ENCODE data around the gene BCR.

The BCR gene

GRCh38 chr22:23138584-23139435 is 41.5 kb upstream of the BCR start:
- no peak overlapping the region for H2AK5ac ChIP-seq (ENCODE audit: low read length)
- H3K79me2 ChIP-seq (ENCODE audit: control insufficient read depth, insufficient read depth, low read length, poor library complexity), result no peaks in the 10 kb centered on the region
- H3K23ac ChIP-seq (ENCODE audit: low read length), result no peak overlapping the region
- no peak overlapping the region for H3K4ac ChIP-seq (ENCODE audit: low read depth, low read length)
- no peaks in the 10 kb centered on the region for H3K79me1 ChIP-seq (ENCODE audit: low read length)
- H3K4me2 ChIP-seq (ENCODE audit: low read length), result no peak overlapping the region
- no peak overlapping the region for H4K91ac ChIP-seq (ENCODE audit: low read depth, low read length)
- no CpG with 5 or more reads among the region's 12 CpGs for WGBS (ENCODE audit: extremely low coverage, insufficient coverage, insufficient read length)
- no peak overlapping the region for H3K14ac ChIP-seq (ENCODE audit: low read length)
- no peak overlapping the region for H3K27ac ChIP-seq (ENCODE audit: low read depth, low read length)
- H3K9me3 ChIP-seq (ENCODE audit: insufficient read depth, low read depth, low read length), result no peaks in the 10 kb centered on the region
- no peak overlapping the region for H2BK120ac ChIP-seq (ENCODE audit: insufficient read depth, low read length, poor library complexity)
- no peak overlapping the region for H2AFZ ChIP-seq (ENCODE audit: insufficient read depth, low read length, poor library complexity)
- H3K36me3 ChIP-seq (ENCODE audit: control insufficient read depth in 1 of 2, insufficient read depth in 2 of 2, low read length in 2 of 2), result no peaks in the 10 kb centered on the region
- H4K12ac ChIP-seq (ENCODE audit: low read depth, low read length), result no peak overlapping the region
- DNase-seq, result no peak
- no peak overlapping the region for H4K8ac ChIP-seq (ENCODE audit: low read depth, low read length)
- H3K9ac ChIP-seq (ENCODE audit: low read length), result no peak overlapping the region
- H3K4me1 ChIP-seq (ENCODE audit: control insufficient read depth in 1 of 2, insufficient read depth in 2 of 2, low read length in 2 of 2), result peaks cover 0 to 8% of the 10 kb centered on the region in 2 experiments
- H2BK5ac ChIP-seq (ENCODE audit: low read depth, low read length, poor library complexity), result no peak overlapping the region
- no peak overlapping the region for H3K18ac ChIP-seq (ENCODE audit: low read length)
- H3K4me3 ChIP-seq (ENCODE audit: low read depth, low read length), result no peak overlapping the region
- no peak overlapping the region for H2BK12ac ChIP-seq (ENCODE audit: low read length)
- no peaks in the 10 kb centered on the region for H3K27me3 ChIP-seq (ENCODE audit: insufficient read depth, low read length)

DNA sequence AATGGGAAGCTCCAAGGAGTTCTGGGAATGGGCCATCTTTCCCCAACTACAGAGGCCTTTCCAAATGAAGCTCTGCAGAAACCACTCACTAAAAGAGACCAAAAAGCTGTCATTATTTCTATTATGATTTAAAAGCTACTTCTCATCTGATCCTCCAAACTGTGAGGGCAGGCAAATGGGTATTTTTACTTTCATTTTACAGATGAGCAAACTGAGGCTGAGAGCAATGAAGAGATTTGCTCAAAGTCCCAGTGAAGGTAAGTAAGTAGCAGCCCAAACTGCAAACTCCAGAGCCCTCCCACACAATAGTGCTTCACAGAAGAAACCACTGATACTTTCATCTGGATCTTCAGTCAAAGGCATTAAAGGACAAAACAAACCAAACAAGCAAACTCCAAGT is 39.9 kb upstream of the BCR start:
- Histone ChIP-seq H2BK12ac (ENCODE audit: low read length) (no peak overlapping the region), H3K79me2 (ENCODE audit: control insufficient read depth, insufficient read depth, low read length, poor library complexity) (no peaks in the 10 kb centered on the region), H3K4me1 (ENCODE audit: control insufficient read depth in 1 of 2, insufficient read depth in 2 of 2, low read length in 2 of 2) (peaks cover 3 to 10% of the 10 kb centered on the region in 2 experiments), H3K18ac (ENCODE audit: low read length) (no peak overlapping the region), H4K12ac (ENCODE audit: low read depth, low read length) (no peak overlapping the region), H2BK120ac (ENCODE audit: insufficient read depth, low read length, poor library complexity) (no peak overlapping the region), H3K36me3 (ENCODE audit: control insufficient read depth in 1 of 2, insufficient read depth in 2 of 2, low read length in 2 of 2) (no peaks in the 10 kb centered on the region), H3K9ac (ENCODE audit: low read length) (no peak overlapping the region), H2BK5ac (ENCODE audit: low read depth, low read length, poor library complexity) (no peak overlapping the region), H3K9me3 (ENCODE audit: insufficient read depth, low read depth, low read length) (no peaks in the 10 kb centered on the region), H4K91ac (ENCODE audit: low read depth, low read length) (no peak overlapping the region), H4K8ac (ENCODE audit: low read depth, low read length) (no peak overlapping the region), H2AFZ (ENCODE audit: insufficient read depth, low read length, poor library complexity) (no peak overlapping the region), H3K4me2 (ENCODE audit: low read length) (no peak overlapping the region), H2AK5ac (ENCODE audit: low read length) (no peak overlapping the region), H3K14ac (ENCODE audit: low read length) (no peak overlapping the region), H3K23ac (ENCODE audit: low read length) (no peak overlapping the region), H3K27me3 (ENCODE audit: insufficient read depth, low read length) (no peaks in the 10 kb centered on the region), H3K4me3 (ENCODE audit: low read depth, low read length) (no peak overlapping the region), H3K79me1 (ENCODE audit: low read length) (no peaks in the 10 kb centered on the region), H3K4ac (ENCODE audit: low read depth, low read length) (no peak overlapping the region), H3K27ac (ENCODE audit: low read depth, low read length) (no peak overlapping the region)
- no peak for DNase-seq

GRCh38 chr22:23142546-23143105 is 37.7 kb upstream of the BCR start:
- H2AK5ac ChIP-seq (ENCODE audit: low read length), result no peak overlapping the region
- H3K18ac ChIP-seq (ENCODE audit: low read length), result no peak overlapping the region
- H2BK5ac ChIP-seq (ENCODE audit: low read depth, low read length, poor library complexity), result no peak overlapping the region
- no peak overlapping the region for H2BK12ac ChIP-seq (ENCODE audit: low read length)
- H3K79me1 ChIP-seq (ENCODE audit: low read length), result peaks cover 2% of the 10 kb centered on the region
- no peaks in the 10 kb centered on the region for H3K79me2 ChIP-seq (ENCODE audit: control insufficient read depth, insufficient read depth, low read length, poor library complexity)
- H3K9me3 ChIP-seq (ENCODE audit: insufficient read depth, low read depth, low read length), result no peaks in the 10 kb centered on the region
- no peak overlapping the region for H4K12ac ChIP-seq (ENCODE audit: low read depth, low read length)
- H3K27me3 ChIP-seq (ENCODE audit: insufficient read depth, low read length), result no peaks in the 10 kb centered on the region
- H3K4ac ChIP-seq (ENCODE audit: low read depth, low read length), result no peak overlapping the region
- no peak overlapping the region for H2BK120ac ChIP-seq (ENCODE audit: insufficient read depth, low read length, poor library complexity)
- no peak overlapping the region for H2AFZ ChIP-seq (ENCODE audit: insufficient read depth, low read length, poor library complexity)
- no peaks in the 10 kb centered on the region for H3K36me3 ChIP-seq (ENCODE audit: control insufficient read depth in 1 of 2, insufficient read depth in 2 of 2, low read length in 2 of 2)
- H3K4me2 ChIP-seq (ENCODE audit: low read length), result no peak overlapping the region
- no CpG with 5 or more reads among the region's 9 CpGs for WGBS (ENCODE audit: extremely low coverage, insufficient coverage, insufficient read length)
- DNase-seq, result no peak
- no peak overlapping the region for H3K23ac ChIP-seq (ENCODE audit: low read length)
- no peak overlapping the region for H3K27ac ChIP-seq (ENCODE audit: low read depth, low read length)
- H3K4me1 ChIP-seq (ENCODE audit: control insufficient read depth in 1 of 2, insufficient read depth in 2 of 2, low read length in 2 of 2), result peaks cover 10 to 16% of the 10 kb centered on the region in 2 experiments
- no peak overlapping the region for H3K9ac ChIP-seq (ENCODE audit: low read length)
- no peak overlapping the region for H3K14ac ChIP-seq (ENCODE audit: low read length)
- no peak overlapping the region for H3K4me3 ChIP-seq (ENCODE audit: low read depth, low read length)
- H4K91ac ChIP-seq (ENCODE audit: low read depth, low read length), result no peak overlapping the region
- H4K8ac ChIP-seq (ENCODE audit: low read depth, low read length), result no peak overlapping the region

DNA sequence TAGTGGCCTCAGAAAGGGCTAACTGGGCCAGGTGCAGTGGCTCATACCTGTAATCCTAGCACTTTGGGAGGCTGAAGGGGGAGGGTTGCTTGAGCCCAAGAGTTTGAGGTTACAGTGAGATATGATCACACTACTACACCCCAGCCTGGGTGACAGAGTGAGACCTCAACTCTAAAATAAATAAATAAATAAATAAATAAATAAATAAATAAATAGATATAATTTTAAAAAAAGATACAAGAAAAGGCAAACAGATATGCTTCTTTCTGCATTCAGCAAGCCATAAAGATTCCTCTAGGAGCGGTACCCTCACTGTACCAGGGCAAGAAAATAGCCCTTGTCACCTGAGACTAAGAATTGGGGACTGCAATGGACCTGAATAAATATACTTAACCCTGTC is 37.2 kb upstream of the BCR start:
- H3K9me3 ChIP-seq (ENCODE audit: insufficient read depth, low read depth, low read length), result no peaks in the 10 kb centered on the region
- no peak overlapping the region for H3K23ac ChIP-seq (ENCODE audit: low read length)
- no peak overlapping the region for H2AK5ac ChIP-seq (ENCODE audit: low read length)
- H2AFZ ChIP-seq (ENCODE audit: insufficient read depth, low read length, poor library complexity), result no peak overlapping the region
- H4K91ac ChIP-seq (ENCODE audit: low read depth, low read length), result no peak overlapping the region
- H3K36me3 ChIP-seq (ENCODE audit: control insufficient read depth in 1 of 2, insufficient read depth in 2 of 2, low read length in 2 of 2), result no peaks in the 10 kb centered on the region
- no peak overlapping the region for H2BK5ac ChIP-seq (ENCODE audit: low read depth, low read length, poor library complexity)
- no peak overlapping the region for H3K9ac ChIP-seq (ENCODE audit: low read length)
- no peaks in the 10 kb centered on the region for H3K27me3 ChIP-seq (ENCODE audit: insufficient read depth, low read length)
- H3K27ac ChIP-seq (ENCODE audit: low read depth, low read length), result no peak overlapping the region
- no peak for DNase-seq
- no peak overlapping the region for H3K4me3 ChIP-seq (ENCODE audit: low read depth, low read length)
- no peak overlapping the region for H3K14ac ChIP-seq (ENCODE audit: low read length)
- peaks cover 2% of the 10 kb centered on the region for H3K79me1 ChIP-seq (ENCODE audit: low read length)
- peaks cover 10 to 15% of the 10 kb centered on the region in 2 experiments for H3K4me1 ChIP-seq (ENCODE audit: control insufficient read depth in 1 of 2, insufficient read depth in 2 of 2, low read length in 2 of 2)
- no peak overlapping the region for H3K18ac ChIP-seq (ENCODE audit: low read length)
- H3K4ac ChIP-seq (ENCODE audit: low read depth, low read length), result no peak overlapping the region
- no peak overlapping the region for H4K8ac ChIP-seq (ENCODE audit: low read depth, low read length)
- no CpG with 5 or more reads among the region's 1 CpG for WGBS (ENCODE audit: extremely low coverage, insufficient coverage, insufficient read length)
- no peak overlapping the region for H4K12ac ChIP-seq (ENCODE audit: low read depth, low read length)
- no peak overlapping the region for H2BK12ac ChIP-seq (ENCODE audit: low read length)
- H2BK120ac ChIP-seq (ENCODE audit: insufficient read depth, low read length, poor library complexity), result no peak overlapping the region
- no peaks in the 10 kb centered on the region for H3K79me2 ChIP-seq (ENCODE audit: control insufficient read depth, insufficient read depth, low read length, poor library complexity)
- H3K4me2 ChIP-seq (ENCODE audit: low read length), result no peak overlapping the region

Measured in trophoblast cell (in vitro differentiated cells and primary cell).